GM19395 (cell line): ENCODE measurements around the gene CDK14.

Source experiments
- ATAC-seq: cut with Tn5 transposase; IDR thresholded peaks from one replicate; pipeline ENCODE4 v1.9.1; 2021; ENCODE audit warnings: mild to moderate bottlenecking, moderate library complexity; ENCODE audit not compliant: unreplicated experiment

The CDK14 gene

GRCh38 chr7:90933041-90933440 lies 336.9 kb downstream of the CDK14 start:
- ATAC-seq = no peak

DNA sequence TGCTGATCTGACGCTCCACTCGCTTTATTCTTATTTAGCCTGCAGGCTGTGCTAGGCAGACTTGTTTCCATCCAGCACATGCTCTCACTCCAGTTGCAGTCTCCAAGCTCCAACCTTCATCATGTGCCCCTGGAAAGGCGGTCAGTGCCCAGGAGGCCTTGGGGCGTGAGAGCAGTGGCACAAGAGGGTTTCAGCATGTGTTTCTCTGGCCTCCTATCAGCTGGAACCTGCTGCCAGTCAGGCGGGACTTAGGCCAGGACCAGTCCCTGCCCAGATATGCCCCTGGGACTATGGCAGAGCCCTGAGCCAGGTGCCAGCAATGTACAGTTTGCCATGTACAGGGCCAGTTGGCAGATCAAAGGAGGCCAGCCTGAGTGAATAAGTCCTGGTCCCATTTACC lies 337.9 kb downstream of the CDK14 start:
- no peak for ATAC-seq

GRCh38 chr7:90938371-90938770 lies 342.2 kb downstream of the CDK14 start:
- no peak for ATAC-seq

- ATAC-seq = no peak
Observed at GRCh38 chr7:90939666-90940065, 343.5 kb downstream of the CDK14 start.

DNA sequence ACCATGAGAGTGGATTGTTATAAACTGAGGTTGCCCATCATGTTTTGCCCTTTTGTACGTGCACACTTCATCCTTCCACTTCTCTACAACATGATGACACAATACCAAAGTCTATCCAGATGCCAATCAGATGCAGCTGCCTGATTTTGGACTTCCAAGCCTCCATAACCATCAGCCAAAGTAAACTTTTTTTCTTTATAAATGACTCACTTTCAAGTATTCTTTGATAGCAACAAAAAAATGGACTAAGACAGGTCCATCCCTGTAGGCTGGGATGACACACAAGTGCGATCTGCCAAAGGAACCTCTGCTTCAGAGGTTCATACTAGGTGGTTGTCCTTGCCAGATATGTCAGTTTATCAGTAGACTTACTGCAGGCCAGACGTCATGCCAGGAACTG lies 347.9 kb downstream of the CDK14 start:
- no peak for ATAC-seq

- ATAC-seq = no peak
Observed at GRCh38 chr7:90945104-90945787, 349.1 kb downstream of the CDK14 start.

GRCh38 chr7:90946730-90947501 lies 350.8 kb downstream of the CDK14 start:
- ATAC-seq = no peak

GRCh38 chr7:90948085-90948484 lies 352.0 kb downstream of the CDK14 start:
- no peak for ATAC-seq

GRCh38 chr7:90951229-90951628 lies 355.1 kb downstream of the CDK14 start:
- ATAC-seq = no peak

- ATAC-seq = no peak
Observed at GRCh38 chr7:90951986-90952954, 356.1 kb downstream of the CDK14 start.

DNA sequence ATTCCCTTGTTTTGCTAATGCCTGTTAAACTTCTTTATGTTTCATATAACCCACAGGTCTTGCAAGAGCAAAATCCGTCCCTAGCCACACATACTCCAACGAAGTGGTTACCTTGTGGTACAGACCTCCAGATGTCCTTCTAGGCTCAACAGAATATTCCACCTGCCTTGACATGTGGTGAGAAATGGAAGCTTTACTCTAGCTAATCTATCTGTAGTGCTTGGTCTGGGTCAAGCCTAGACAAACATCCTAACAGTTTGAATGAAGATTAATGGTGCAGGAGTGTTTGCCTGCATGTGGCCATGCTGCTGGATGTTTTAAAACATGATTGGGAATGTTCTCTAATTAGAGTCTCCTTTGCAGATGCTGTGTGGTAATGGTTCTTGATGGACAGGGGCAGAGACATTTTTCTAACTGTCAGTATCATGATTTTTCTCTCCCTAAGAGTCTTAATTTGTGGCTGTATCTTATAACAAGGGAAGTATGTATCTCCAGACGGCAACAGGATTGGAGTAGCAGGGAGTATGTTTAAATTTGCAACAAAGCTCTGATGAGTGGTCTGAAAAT lies 359.6 kb downstream of the CDK14 start:
- ATAC-seq = no peak

DNA sequence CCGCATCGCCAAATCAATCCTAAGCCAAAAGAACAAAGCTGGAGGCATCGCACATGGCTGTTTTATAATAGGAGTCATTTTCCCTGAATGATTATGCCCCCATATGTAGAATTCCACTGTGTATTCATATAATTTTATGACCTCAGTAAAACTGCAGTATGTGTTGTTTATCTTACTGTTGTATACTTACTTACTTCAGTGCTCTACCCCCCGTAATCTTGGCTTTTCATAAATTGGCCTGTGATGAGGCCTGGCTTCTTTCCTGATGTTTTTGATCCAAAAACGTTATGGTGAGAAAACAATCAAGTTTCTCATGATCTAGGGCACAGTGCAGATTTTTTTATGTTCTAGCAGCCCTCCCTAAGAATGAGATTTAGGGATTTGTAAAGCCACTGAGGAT lies 361.8 kb downstream of the CDK14 start:
- no peak for ATAC-seq

GRCh38 chr7:90958647-90959046 lies 362.5 kb downstream of the CDK14 start:
- ATAC-seq = no peak

DNA sequence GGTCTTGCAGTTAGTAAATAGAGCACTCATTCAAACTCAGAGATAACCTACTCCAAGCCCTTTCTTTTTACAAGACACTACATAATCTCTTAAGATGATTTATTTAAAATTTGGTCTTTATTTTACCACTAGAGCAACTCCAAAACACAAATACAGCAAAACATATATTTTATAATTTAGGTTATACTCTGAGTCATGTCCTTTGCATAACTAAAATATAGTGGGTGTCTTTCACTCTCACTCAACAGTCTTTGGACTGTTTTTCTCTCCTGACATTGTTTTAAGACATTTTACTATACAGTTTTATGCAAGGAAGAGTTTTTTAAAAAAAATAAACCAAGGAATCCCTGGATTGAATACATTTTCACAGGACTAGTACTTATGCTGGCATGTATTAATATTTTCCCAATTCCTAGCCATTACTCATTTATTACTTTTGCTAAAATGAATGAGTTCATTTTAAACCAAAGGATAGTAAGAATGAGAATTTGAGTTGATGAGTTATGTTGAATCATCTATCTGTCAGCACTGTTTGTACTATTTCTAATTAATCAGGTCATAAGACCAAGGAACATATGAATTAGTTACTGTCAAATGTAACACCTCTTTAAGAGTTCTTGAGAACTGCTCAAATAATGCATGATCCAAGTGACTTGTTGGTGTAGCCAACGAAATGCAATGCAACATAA lies 365.1 kb downstream of the CDK14 start:
- ATAC-seq = peak; percentile 56

- ATAC-seq = no peak
Observed at GRCh38 chr7:90965211-90965610, 369.1 kb downstream of the CDK14 start.

DNA sequence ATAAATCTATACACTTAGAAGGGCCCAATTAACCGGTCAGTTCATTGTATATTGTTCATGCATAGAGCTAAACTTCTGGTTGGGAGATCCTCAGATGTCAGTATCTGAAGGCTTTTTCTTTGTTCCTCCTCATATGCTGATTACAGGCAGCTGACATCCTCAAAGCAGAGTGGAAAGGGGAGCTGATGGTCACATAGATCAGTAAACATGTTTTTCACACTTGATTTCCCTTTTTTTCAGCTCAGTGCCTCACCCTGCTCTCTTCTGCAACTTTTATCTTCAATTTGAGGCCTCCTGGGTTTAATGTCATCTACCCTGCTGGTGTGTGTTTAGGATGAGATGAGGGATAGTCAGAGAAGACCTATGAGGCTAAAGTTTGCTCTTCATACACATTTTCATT lies 370.2 kb downstream of the CDK14 start:
- no peak for ATAC-seq

GRCh38 chr7:90968871-90969270 lies 372.8 kb downstream of the CDK14 start:
- ATAC-seq = no peak

- no peak for ATAC-seq
Observed at GRCh38 chr7:90972906-90973550, 376.9 kb downstream of the CDK14 start.

DNA sequence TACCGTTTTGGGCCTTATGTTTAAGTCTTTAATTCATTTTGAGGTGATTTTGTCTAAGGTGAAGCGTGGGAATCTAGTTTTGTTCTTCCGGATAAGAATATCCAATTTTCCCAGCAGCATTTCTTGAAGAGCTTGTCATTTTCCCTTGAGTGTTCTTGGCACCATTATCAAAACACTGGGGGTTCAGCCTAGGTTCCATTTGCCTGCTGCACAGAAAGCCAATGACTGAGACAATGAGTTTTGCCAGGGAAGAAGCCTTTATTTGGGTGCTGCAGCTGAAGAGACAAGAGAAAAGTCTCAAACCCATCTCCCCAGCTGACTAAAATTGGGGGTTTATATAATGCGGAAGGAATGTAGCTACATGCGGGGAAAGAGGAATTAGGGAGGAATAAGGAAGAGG lies 380.9 kb downstream of the CDK14 start:
- no peak for ATAC-seq

- ATAC-seq = no peak
Observed at GRCh38 chr7:90980545-90980944, 384.4 kb downstream of the CDK14 start.
